ENCODE data around the gene APOH. TPM values are rescaled to one million over a fixed set of nuclear protein-coding genes. Genes with fewer than 3 reads are reported as not detected.

The APOH gene
- total and polyA plus RNA-seq, 2 of the 13 experiments (the other 11 are each of a cell fraction or from before 2014, with no cell fraction given) = 4,846 to 5,748 TPM

DNA sequence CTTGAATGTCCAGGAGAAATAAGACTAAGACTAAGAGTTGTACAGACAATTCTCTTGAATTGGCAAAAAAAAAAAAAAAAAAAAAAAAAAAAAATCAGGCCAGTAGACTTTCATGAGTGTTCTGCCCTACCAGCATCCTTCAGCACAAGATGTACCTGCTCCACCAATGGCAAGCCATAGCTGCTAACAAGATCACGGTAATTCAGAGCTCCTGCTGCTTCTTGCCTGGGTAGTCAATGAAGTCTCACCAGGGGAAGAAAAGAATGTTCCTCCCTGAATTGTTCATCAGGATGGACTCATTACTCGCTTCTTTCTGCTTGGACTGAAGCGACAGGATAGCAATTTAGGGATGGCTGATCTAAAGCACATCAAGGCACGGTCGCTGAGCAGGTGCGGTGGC lies 31.1 kb upstream of the APOH start:
- Histone ChIP-seq H3K36me3 (replicated peaks in 1 of 2; ENCODE audit: control insufficient read depth in 1 of 2, insufficient read depth in 2 of 2, low read length in 2 of 2) (no peaks in the 10 kb centered on the region), H3K9ac (ENCODE audit: insufficient read depth, low read depth, low read length) (no peak overlapping the region), H3K4me2 (ENCODE audit: low read depth, low read length) (no peak overlapping the region), H3K4me1 (ENCODE audit: insufficient read depth, low read length) (peaks cover 7% of the 10 kb centered on the region; the same call in 1 of the 2 replicates), H3K27ac (ENCODE audit: extremely low read length, insufficient read depth, low read length) (no peak overlapping the region), H3K9me3 (ENCODE audit: low read length) (no peaks in the 10 kb centered on the region), H4K20me1 (ENCODE audit: insufficient read depth, low read length) (no peaks in the 10 kb centered on the region), H3K4me3 (replicated peaks in 1 of 3; ENCODE audit: insufficient read depth in 1 of 3, low read depth in 2 of 3, low read length in 3 of 3) (no peak overlapping the region), H3K27me3 (ENCODE audit: control insufficient read depth in 1 of 2, insufficient read depth in 2 of 2, low read length in 2 of 2) (no peaks in the 10 kb centered on the region), H2AFZ (ENCODE audit: low read length) (no peak overlapping the region), H3K79me2 (ENCODE audit: insufficient read depth, low read length) (no peaks in the 10 kb centered on the region)
- ChIA-PET CTCF (ENCODE audit: low intra/inter-chr PET ratio, low total read pairs) (no interaction called here), POLR2A (interaction anchor here (0.6 kb wide), 1 partner anchor 16 kb away, joined by 3 read pairs; no protein-coding TSS in a partner anchor)
- FAIRE-seq (no peak), ATAC-seq (no peak), DNase-seq (ENCODE audit: low spot score) (no peak)
- in situ Hi-C loops (cut with HindIII; ENCODE audit: extremely low pct_ligation_motif_present, low pct_unique_long_range_greater_than_20kb) = no loop called here
- no TSS peak for BruUV-seq (replicated peaks)
- intact Hi-C loops (cut with micrococcal nuclease; ENCODE audit: unreplicated experiment) = no loop called here
- WGBS (ENCODE audit: low lambda C conversion rate) = 85% methylated on average over 6 of the region's 6 CpGs
- TF ChIP-seq, protein P1, sequence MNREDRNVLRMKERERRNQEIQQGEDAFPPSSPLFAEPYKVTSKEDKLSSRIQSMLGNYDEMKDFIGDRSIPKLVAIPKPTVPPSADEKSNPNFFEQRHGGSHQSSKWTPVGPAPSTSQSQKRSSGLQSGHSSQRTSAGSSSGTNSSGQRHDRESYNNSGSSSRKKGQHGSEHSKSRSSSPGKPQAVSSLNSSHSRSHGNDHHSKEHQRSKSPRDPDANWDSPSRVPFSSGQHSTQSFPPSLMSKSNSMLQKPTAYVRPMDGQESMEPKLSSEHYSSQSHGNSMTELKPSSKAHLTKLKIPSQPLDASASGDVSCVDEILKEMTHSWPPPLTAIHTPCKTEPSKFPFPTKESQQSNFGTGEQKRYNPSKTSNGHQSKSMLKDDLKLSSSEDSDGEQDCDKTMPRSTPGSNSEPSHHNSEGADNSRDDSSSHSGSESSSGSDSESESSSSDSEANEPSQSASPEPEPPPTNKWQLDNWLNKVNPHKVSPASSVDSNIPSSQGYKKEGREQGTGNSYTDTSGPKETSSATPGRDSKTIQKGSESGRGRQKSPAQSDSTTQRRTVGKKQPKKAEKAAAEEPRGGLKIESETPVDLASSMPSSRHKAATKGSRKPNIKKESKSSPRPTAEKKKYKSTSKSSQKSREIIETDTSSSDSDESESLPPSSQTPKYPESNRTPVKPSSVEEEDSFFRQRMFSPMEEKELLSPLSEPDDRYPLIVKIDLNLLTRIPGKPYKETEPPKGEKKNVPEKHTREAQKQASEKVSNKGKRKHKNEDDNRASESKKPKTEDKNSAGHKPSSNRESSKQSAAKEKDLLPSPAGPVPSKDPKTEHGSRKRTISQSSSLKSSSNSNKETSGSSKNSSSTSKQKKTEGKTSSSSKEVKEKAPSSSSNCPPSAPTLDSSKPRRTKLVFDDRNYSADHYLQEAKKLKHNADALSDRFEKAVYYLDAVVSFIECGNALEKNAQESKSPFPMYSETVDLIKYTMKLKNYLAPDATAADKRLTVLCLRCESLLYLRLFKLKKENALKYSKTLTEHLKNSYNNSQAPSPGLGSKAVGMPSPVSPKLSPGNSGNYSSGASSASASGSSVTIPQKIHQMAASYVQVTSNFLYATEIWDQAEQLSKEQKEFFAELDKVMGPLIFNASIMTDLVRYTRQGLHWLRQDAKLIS (CRISPR knock-in tag; IDR thresholded peaks at IDR 0.05) = no peak
- TF ChIP-seq, protein P2, sequence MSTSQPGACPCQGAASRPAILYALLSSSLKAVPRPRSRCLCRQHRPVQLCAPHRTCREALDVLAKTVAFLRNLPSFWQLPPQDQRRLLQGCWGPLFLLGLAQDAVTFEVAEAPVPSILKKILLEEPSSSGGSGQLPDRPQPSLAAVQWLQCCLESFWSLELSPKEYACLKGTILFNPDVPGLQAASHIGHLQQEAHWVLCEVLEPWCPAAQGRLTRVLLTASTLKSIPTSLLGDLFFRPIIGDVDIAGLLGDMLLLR (CRISPR knock-in tag; IDR thresholded peaks at IDR 0.05) = no peak
- TF ChIP-seq ISX (CRISPR knock-in tag; conservative IDR thresholded peaks at IDR 0.05) (no peak), ZNF3 (CRISPR knock-in tag; IDR thresholded peaks at IDR 0.05) (no peak), ZNF605 (CRISPR knock-in tag; IDR thresholded peaks at IDR 0.05) (no peak), ZNF547 (CRISPR knock-in tag; IDR thresholded peaks at IDR 0.05) (no peak), HNF4A (CRISPR knock-in tag; IDR thresholded peaks at IDR 0.05) (no peak), MEIS2 (CRISPR knock-in tag; IDR thresholded peaks at IDR 0.05) (no peak), NAIF1 (CRISPR knock-in tag; IDR thresholded peaks at IDR 0.05; ENCODE audit: borderline replicate concordance) (no peak), ATF7-NPFF (CRISPR knock-in tag; IDR thresholded peaks at IDR 0.05; ENCODE audit: low read depth) (no peak)
- TF ChIP-seq, protein P3, sequence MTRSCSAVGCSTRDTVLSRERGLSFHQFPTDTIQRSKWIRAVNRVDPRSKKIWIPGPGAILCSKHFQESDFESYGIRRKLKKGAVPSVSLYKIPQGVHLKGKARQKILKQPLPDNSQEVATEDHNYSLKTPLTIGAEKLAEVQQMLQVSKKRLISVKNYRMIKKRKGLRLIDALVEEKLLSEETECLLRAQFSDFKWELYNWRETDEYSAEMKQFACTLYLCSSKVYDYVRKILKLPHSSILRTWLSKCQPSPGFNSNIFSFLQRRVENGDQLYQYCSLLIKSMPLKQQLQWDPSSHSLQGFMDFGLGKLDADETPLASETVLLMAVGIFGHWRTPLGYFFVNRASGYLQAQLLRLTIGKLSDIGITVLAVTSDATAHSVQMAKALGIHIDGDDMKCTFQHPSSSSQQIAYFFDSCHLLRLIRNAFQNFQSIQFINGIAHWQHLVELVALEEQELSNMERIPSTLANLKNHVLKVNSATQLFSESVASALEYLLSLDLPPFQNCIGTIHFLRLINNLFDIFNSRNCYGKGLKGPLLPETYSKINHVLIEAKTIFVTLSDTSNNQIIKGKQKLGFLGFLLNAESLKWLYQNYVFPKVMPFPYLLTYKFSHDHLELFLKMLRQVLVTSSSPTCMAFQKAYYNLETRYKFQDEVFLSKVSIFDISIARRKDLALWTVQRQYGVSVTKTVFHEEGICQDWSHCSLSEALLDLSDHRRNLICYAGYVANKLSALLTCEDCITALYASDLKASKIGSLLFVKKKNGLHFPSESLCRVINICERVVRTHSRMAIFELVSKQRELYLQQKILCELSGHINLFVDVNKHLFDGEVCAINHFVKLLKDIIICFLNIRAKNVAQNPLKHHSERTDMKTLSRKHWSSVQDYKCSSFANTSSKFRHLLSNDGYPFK (CRISPR knock-in tag; IDR thresholded peaks at IDR 0.05; ENCODE audit: borderline replicate concordance) = no peak
- TF ChIP-seq, protein P4, sequence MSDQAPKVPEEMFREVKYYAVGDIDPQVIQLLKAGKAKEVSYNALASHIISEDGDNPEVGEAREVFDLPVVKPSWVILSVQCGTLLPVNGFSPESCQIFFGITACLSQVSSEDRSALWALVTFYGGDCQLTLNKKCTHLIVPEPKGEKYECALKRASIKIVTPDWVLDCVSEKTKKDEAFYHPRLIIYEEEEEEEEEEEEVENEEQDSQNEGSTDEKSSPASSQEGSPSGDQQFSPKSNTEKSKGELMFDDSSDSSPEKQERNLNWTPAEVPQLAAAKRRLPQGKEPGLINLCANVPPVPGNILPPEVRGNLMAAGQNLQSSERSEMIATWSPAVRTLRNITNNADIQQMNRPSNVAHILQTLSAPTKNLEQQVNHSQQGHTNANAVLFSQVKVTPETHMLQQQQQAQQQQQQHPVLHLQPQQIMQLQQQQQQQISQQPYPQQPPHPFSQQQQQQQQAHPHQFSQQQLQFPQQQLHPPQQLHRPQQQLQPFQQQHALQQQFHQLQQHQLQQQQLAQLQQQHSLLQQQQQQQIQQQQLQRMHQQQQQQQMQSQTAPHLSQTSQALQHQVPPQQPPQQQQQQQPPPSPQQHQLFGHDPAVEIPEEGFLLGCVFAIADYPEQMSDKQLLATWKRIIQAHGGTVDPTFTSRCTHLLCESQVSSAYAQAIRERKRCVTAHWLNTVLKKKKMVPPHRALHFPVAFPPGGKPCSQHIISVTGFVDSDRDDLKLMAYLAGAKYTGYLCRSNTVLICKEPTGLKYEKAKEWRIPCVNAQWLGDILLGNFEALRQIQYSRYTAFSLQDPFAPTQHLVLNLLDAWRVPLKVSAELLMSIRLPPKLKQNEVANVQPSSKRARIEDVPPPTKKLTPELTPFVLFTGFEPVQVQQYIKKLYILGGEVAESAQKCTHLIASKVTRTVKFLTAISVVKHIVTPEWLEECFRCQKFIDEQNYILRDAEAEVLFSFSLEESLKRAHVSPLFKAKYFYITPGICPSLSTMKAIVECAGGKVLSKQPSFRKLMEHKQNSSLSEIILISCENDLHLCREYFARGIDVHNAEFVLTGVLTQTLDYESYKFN (CRISPR knock-in tag; conservative IDR thresholded peaks at IDR 0.05) = no peak

Measured in HepG2 (cell line).